NCI-H2107 (cell line): ENCODE measurements around the gene PPP3CA.

Experiments
- DNase-seq: peaks from one replicate; lab custom pipeline; 2025; lab: John Stamatoyannopoulos, UW

Gene PPP3CA

DNA sequence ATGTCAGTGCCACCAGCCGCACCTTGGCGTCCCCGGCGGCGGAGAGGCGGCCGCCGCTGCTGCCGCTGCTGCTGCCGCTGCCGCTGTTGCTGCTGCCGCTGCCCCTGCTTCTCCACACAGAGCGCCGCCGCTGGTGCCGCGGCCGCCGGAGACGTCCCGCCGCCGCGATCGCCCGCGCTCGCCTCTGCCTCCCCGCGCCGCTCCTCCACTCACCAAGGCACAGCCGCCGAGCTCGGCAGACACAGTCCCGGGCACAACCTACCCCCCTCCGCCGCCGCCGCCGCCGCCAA lies at the start of gene PPP3CA:
Gene PPP3CA, minus strand, starts transcription at position 260 of the 290 bp plus-strand sequence.
- DNase-seq, result no peak

DNA sequence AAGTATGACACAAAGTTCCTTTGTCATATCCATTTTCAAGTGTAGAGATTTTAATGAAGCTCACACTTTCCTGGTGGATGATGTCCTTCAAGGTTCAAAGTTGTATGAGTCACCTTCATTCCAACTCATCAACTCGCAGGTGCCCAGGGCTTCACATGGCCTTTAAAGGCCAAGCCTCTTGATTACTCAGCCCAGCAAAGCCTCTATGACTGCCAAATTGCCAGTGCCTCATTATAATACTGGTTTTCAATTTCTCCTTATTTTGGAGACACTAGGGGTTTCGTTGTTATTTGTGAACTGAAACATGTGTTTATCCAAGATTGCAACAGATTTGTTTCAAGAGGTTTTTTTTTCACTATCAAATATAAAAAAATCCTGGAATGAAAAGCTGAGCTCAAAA lies 45.9 kb upstream of the PPP3CA start:
- DNase-seq, result no peak

DNA sequence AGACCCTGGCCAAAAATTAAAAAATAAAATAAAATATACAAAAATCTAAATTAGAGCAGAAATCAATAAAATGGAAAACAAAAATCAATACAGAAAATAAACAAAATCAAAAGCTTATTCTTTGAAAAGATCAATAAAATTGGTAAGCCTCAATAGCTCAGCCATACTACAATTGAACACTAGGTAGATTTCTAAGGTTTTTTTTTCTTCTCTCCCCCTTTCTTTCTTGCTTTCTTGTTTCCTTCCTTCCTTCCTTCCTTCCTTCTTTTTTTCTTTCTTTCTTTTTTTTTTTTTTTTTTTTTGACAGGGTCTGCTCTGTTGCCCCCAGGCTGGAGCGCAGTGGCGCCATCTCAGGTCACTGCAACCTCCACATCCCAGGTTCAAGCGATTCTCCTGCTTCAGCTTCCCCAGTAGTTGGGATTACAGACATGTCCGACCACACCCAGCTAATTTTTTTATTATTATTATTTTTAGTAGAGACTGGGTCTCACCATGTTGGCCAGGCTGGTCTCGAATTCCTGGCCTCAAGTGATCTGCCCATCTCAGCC lies 23.4 kb upstream of the PPP3CA start:
- no peak for DNase-seq

DNA sequence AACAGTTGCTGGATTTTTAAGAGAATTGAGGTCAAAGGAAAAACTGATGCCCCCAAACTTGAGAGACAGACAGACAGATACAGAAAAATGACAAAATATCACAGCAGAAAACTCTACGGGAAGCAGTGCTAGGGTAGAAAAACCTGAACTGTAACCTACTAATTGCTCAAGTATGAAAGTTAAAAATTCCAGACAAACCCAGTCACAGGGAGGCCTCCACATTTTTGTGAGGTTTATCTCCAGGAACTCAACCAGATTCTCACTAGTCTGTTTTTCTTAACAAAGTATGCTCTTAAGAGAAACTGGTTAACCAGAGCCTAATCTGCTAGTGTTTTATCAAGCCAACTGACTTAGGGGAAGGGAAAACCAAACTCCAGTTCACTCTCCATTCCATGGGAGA lies 19.9 kb upstream of the PPP3CA start:
- no peak for DNase-seq

DNA sequence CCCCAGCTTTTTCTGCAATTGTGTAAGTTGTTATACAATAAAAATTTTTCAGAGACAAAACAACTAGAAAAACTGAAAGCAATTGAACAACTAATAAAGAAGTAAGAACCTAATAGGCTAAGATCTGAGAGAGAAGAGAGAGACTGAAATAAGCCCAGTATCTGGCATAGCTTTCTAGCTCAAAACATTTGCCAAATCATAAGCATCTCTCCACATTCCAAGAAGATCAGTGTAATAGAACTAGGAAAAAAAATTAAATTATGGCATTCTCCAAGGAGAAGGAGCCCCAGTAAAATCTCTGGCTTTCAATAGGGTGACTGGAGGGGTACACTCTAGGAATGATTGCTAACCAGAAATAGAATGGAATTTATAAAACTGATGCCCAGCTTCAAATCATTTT lies 19.0 kb upstream of the PPP3CA start:
- DNase-seq, result no peak

DNA sequence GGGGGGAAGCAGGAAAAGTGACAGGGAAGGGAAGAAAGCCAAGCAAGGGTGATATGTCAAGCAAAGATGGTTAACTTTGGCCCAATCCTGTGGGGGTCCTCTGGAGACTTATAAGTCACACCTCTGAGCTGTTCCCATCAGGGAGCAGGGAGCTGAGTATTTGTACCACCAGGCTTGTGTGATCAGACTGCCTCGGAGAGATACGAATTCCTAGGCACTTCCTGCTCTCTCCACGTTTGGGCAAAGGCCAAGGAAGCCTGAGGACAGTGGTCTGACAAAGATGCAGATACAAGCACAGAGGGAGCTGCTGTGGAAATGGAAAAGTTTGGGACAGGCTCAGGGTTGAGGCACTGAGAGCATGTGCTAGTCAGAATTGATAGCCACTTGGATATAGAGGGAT lies 10.4 kb upstream of the PPP3CA start:
- DNase-seq, result no peak

DNA sequence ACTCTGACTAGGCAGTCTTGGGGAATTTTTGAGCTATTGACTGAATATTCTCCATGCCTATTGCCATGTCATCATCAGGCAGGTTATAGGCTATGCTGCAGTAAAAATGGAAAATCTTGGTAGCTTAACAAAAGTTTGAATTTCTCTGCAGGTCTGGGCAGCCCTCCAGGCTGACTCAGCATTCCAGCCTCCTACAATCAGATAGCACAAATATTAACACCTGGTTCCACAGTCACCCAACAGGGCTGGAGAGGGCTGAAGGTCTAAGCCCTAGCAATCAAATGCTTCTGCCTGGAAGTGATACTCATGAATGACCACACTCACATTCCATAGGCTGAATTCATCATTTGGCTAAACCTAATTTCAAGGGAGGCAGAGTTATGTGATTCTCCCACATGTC lies 9.6 kb upstream of the PPP3CA start:
- no peak for DNase-seq

DNA sequence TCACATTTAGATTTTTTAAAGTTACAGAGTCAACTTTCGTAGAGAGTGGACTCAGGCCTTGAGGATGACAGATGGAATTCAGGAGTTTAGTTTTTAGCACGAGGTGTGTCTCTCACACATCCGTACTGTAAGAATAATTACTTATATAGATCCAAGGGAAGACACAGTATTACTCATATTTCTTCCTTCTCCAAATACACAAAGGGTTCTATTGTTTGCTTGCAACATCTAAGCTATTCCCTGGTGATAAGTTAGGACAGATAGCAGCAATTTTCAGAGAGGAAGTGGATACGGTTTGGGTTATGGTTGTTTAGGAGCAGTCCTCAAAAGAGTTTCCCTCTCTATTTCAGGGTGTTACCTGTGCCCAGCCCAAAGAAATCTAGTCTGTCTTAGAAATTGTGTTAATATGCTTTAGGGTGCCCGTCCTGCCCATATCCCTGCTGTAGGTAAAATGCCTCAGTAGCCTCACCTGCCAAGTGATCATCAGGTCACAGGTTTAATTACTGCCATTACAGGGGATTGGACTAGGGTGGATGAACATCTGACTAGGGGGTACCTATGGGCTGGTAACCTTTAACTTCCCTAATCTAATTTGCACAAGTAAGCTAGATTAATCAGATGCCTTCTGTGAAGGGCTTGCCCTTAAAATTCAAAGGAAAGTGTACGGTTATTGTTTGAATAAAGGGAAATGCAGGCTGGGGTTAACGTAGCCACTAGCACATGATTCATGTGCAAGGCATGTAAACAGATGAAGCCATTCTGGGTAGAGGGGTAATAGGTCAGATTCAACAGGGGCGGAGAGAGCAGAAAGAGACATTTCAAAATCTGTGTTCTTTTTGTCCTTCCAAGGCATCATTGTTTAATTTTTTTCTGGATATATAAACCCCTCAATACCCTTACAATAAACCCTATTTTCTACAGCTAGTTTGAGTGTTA lies 8.7 kb upstream of the PPP3CA start:
- no peak for DNase-seq

DNA sequence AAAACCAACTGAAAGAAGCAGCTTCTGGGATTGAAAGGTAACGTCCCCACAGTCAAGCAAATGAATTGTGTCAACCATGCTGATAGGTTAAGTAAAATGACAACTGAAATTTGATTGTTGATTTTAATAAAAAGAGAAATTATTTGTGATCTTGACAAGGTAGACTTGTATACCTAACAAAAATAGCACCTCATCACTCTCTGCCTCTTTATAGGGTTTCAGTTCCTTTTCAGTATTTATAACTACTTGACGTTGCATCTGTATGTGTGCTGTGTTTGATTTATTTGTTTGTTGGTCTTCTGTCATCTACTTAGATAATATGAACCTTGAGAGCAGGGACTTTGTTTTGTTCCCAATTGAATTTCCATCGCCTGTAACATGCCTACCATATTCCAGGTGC lies 7.9 kb upstream of the PPP3CA start:
- no peak for DNase-seq

DNA sequence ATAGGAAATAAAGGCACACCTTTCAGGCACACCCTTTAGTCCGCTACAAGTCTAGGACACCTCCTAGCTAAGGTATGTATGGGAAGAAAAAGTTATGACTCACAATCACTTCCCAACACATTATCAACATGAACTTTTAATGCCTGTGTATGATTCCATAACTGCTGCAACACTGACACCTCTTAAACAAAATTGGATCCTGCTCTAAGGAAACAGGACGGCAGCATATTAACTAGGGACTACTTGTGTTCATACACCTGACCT lies 2.4 kb upstream of the PPP3CA start:
- no peak for DNase-seq

DNA sequence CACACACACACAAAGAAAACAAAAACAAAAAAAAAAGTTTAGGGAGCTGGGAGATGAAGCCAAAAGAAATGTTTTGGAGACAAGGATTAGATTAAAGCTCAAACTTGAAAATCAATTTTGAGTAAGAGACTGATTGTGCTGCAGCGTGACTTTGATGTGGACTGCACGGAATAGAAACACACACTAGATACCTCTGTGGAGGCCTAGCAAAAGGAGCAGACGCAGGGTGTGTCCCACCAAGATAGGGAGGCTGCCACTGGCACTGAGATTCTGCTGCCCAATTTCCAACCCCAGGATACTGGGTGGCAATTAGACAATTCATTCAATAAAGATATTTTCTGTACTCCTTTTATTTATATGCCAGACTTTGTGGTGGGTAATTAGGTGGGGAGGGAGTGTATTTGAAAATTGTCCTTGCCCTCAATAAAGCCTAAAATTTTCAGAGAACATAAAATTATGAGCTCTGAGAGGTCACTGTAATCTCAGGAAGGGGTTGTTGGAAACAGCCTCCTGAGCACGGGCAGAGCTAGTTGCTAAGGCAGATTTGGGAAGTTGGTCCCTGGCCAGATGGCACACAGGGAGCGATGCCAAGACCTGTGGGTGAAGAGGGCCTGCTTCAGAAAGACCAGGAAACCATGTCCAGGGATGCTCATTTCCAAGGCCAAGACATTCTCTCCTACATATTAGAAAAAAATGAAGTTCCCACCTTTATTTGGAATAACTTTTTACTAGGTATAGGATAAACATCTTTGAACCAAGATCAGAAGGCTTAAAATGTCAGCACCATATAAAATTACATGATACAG lies 1.9 kb upstream of the PPP3CA start:
- no peak for DNase-seq

DNA sequence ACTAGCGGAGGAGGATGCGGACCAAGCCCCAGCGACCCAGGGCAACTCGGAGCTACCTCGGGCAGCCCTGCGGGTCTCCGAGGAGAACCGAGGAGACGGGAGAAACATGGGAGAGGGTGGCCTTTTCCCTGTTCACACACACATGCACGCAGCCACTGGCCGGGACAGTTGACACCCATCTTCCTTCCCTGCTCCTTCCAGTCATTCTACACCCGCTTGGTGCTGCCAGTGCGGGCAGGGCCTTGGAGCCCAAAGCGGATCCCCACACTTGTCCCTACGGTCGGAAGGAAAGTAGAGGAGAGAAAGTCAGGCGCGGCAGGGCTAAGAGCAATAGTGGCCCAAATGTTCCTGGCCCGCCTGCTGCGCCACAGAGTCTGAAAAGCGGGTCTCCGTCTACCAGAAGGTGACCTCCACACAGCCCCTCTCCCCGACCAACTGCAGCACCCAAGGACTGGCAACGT lies 1.1 kb upstream of the PPP3CA start:
- no peak for DNase-seq

DNA sequence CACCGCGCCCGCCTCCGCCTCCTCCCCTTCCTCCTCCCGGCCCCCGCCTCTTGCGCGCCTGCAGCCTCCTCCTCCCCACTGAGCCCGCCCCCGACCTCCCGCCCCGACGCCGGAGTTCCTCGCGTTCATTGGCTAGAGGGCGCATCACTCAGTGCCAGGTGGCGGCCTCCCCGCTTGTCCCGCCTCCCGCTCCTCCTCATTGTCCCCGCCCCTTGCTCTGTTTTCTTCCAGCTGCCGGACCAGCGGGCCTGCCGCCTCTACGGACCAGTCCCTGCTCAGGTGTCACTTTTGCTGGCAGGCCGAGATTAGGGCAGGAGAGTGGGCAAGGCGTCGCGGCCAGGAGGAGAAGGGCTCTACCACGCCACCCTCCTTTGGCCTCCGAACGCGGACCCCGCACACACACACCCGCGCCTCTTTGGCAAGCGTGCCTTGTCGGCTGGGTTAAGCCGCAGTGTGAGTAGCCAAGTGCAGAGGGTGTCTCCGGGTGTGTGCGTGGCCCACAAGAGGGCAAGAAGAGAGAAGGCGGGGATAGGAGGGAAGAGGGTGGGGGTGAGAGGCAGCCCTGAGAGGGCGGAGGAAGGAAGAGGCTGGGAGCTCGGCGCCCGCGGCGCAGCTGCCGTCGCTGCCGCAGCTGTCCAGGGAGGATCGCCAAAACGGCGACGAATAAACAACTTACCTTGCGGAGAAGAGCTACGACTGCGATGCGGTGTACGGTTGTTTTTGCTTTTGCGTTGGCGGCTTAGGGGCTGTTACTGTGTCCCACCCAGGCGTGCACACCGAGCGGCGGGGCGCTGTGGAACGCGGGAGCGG lies 436 bp upstream of the PPP3CA start:
- peak; percentile 76 for DNase-seq

DNA sequence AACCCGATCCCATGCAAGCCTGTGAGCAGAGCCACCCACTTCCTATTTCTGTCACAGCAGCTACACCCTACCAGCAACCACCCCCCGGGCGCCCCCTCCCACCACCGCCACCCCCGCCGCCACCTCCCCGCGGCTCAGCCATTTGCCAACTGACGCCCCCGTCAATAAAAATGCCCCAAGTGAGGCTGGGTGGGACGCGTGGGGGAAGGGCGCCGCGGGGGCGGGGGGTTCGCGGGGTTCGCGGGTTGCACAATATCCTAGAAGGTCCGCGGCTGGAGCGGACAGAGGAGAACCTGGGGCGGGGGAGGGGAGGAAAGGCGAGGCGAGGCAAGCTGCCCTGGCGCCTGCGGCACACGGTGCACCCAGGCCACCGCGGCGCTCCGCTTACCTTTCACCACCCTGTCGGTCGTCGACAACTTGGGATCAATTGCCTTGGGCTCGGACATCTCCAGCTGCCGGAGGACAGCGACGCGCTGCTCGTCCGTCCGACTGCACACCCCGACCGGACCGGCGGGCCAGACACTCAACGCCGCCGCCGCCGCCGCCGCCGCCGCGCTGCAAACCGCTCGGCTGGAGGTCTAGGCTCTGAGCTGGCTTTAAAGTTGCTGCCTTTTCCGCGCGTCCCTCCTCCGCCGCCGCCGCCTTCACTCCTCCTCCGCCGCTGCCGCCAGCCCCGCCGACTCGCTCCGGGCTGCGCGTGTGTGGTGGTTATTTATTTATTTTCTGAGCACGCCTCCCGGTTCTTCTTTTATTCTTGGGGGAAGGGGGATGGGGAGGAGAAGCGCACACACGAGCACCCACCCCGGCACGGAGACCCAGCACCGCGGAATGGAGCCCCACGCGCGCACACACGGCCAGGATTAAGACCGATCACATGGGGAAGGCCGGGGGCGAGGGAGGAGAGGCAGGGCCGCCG lies 717 bp downstream of the PPP3CA start:
- DNase-seq, result peak; percentile 7

DNA sequence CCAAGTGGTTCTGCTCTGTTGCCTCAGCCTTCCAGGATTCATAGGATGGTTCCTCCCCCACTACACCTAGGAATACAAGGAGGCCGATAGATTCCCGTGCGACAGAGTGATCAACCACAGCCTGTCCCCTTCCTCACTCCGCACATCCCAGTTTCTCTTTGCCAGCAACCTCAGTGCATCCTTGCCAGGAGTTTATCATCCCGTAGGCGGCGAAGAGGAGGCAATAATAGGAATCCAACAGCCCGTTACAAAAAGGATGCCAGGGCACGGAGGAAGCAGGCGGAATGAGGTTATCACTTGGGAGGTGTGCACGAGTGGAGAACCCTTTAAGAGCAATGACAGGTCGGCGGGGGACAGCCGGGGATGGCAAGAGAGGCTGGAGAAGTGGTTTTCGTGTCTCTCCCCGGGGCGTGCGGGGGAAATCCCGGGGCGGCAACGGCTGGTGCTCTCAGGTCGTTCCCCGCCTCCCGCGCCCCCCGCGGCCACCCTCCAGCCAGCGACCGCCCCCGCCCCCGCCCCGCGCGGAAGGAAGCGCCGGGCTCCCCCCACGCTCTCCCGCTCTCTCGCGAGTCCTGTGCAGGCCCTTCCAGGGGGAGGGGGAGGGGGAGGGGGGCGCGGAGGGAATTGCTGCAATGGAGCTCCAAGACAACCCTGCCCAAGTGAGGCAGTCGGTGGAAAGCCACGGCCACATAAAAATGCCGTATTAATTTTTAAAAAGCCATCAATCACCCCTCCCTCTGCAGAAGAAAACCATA lies 1.6 kb downstream of the PPP3CA start:
- no peak for DNase-seq

DNA sequence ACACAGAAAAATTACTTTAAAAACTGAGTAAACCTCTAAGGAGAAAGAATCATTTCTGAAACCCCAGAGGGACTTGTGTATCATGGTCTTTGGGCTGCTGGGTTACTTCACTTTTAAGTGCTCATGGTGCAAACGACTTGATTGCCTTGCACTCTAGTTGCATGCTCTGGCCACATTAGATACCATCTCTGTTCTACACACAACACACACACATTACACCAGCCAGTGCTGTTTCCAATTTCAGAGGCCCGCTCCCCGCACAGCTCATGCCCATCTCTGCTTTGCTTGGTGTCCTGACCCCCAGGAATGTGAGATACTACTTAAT lies 2.1 kb downstream of the PPP3CA start:
- DNase-seq, result no peak

DNA sequence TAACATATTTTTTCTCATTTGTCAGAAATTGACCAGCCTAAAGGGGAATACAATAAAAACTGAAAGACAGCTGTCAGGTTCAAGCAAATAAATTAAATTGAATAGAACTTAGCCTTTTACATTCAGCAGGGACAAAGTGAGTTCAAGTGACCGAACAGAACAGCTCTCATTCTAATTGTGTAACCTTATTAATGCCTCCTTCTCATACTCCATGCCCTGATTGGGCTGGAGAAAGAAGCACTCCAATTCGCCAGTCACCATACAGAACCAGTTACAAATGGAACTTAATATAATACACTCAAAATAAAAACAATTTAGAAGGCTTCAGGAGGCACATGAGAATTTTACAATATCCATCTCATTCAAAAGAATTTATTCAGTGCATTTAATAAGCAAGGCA lies 8.0 kb downstream of the PPP3CA start:
- no peak for DNase-seq

DNA sequence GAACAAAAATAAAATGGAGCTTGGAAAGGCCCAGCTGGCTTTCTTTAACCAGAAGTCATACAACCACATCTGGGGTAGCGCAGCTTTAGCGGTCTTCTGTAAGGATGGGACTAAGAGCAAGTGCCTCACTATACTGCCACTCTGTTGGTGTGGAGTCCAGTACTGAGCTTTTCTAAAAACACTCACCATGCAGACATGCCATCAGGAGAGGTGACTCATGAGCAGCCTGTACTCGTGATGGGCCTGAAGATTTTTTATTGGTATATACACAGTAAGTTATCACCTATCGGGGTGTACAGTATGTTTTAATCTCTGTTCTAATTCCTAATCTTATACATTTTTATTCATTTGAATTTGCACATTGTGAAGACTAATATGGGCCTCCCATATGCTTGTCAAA lies 9.6 kb downstream of the PPP3CA start:
- DNase-seq, result no peak

DNA sequence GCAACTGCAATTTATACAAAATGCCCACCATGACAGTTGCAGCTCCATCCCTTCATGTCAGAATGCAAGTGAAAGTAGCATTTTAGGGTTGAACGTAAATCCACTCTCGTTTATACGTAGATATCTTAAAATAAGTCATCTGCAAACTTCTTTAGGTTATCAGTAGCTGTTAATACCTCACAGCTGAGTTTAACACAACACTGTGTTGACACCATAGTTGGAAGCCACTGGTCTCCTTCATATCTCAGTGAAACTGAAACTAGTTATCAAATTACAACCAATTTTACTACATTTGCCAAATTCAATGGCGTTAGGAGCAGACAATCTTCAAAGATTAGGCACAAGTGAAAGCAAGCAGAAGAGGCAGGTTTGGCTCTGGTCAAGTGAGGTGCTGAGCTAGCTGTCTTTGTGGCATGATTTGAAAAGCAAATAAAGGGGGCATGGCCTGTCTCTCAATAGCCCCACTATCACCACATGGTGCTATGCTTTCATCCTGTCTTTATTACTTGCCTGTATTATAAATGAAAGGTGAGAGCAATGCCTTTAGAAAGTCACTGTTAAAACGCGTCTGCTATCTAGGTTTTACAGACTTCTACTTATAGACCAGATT lies 12.3 kb downstream of the PPP3CA start:
- DNase-seq, result no peak

DNA sequence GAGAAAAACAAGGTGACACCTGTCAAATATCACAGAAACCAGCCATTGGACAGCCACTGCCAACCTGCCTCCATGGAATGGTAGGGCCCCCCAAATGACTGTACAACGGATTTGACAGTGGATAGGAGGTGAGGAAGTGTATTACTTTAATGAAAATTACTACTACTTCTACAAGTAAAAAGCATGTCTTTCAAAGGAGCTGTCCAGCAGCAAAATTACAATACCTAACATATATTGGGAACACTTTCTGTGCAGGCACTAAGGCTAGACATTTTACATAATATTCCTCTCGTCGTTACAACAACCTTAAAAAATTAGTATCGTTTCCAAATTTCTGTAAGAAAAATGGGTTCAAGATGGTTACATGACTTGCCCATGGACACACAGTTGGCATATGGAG lies 14.9 kb downstream of the PPP3CA start:
- DNase-seq, result no peak
